NT2/D1 (cell line): Measurements from ENCODE around the gene CEMP1.
A peak's percentile ranks its signal among the peaks of the same experiment; 100 is the strongest.
"Not testable (repeated sequence)": the region's sequence is repeated elsewhere in the genome, so short reads cannot be mapped to it uniquely, and the experiment has no call there.

Source experiments
- DNase-seq: peaks from one replicate; pipeline ENCODE4 v3.0.0-alpha.2; 2011; ENCODE audit warnings: low read depth, low spot score
- H3K27me3 ChIP-seq: 2 replicates; pipeline ENCODE4 v1.6.0; 2011; ENCODE audit warnings: mild to moderate bottlenecking; ENCODE audit not compliant: insufficient read length, insufficient read depth
- H3K36me3 ChIP-seq: 2 replicates; pipeline ENCODE4 v1.6.1; 2011; ENCODE audit warnings: mild to moderate bottlenecking, low read length, mixed read lengths; ENCODE audit not compliant: insufficient read depth, insufficient read length
- H3K4me1 ChIP-seq: 2 replicates; pipeline ENCODE4 v1.5.1; 2011; ENCODE audit not compliant: insufficient read depth, insufficient read length
- H3K4me3 ChIP-seq: 2 replicates; pipeline ENCODE4 v1.5.1; 2011; ENCODE audit warnings: low read depth; ENCODE audit not compliant: insufficient read length
- H3K9ac ChIP-seq: 2 replicates; pipeline ENCODE4 v1.6.0; 2011; ENCODE audit warnings: low read depth; ENCODE audit not compliant: insufficient read length
- H3K9me3 ChIP-seq: 2 replicates; pipeline ENCODE4 v1.5.1; 2011; ENCODE audit warnings: mild to moderate bottlenecking, low read length; ENCODE audit not compliant: insufficient read depth

Gene CEMP1

DNA sequence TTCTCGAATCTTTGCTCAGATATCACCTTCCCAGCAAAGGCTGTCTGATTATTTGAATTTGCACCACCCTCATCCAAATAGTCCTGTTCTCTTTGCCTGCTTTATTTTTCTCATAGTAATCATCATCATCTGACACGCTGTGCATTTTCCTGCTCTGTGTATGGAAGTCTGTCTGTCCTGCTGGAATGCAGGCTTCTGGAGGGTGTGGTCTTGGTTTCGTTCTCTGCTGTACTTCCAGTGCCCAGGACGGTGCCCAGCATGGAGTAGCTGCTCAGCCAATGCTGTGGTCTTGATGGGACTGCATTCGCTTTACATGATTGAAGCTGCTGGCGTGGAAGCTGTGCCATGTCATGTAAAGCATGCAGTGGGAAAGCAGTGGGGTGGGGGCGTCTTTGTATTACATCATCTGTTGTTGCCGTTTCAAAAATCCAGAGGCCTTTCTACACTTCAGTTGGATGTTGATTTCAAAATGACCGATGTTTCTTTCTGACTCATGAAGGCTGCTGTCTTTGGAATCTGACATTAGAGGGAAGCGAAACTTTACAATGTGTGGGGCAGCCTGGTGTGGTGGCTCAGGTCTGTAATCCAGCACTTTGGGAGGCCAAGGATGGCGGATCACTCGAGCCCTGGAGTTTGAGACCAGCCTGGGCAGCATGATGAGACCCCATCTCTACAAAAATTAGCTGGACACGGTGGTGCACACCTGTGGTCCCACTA lies 23.7 kb upstream of the CEMP1 start:
- not testable (repeated sequence) for H3K9ac ChIP-seq, H3K27me3 ChIP-seq, H3K4me3 ChIP-seq, H3K4me1 ChIP-seq, DNase-seq, H3K36me3 ChIP-seq, H3K9me3 ChIP-seq

DNA sequence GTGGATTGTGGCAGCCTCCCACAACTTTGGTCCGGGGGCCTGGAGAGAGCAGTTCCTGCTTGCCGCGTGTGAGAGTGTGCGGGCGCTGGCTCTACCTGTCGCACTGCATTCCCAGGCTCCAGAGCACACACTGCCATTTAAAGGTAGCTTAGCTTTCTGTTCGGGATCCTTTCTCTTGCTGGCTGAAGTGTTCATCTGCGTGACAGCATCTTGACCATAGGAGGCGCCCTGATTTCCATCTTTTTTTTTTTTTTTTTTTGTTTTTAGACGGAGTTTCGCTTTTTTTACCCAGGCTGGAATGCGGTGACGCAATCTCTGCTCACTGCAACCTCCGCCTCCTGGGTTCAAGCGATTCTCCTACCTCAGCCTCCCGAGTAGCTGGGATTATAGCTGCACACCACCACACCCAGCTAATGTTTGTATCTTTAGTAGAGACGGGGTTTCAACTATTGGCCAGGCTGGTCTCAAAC lies 20.2 kb upstream of the CEMP1 start:
- not testable (repeated sequence) for H3K9me3 ChIP-seq, H3K4me3 ChIP-seq
- peak; percentile 54 for DNase-seq

DNA sequence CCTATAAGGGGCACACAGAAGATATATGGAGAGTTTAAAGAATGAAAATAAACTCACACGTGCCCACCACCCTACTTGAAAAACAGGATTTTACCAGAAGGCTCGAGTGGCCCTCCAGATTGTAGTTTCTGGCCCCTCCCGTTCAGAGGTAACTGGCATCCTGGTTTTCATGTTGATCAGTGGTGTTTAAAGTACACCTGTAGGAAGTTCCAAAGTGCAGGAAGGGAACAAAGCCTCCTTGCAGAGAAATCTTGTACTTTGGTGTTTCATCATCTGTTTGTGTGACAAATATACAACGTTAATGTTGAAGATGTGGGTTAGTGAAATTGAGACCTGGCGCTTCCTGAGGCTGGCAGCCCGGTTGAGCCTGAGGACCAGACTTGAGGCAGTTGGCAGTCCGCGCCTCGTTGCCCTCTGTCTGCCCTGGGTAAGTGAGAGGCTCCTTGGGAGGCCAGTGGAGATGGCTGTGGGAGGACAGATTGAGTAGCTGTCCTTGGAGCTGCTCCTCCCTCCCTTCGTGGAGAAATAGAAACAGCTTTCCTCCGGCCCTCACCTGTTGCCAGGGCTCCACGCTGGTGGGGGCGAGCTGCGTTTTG lies 19.2 kb upstream of the CEMP1 start:
- H3K4me1 ChIP-seq, H3K36me3 ChIP-seq, H3K4me3 ChIP-seq, DNase-seq, H3K27me3 ChIP-seq, H3K9ac ChIP-seq, H3K9me3 ChIP-seq: not testable (repeated sequence)

More for the DNA sequence above, 20.2 kb upstream of the CEMP1 start:
- not testable (repeated sequence) for H3K27me3 ChIP-seq, H3K4me1 ChIP-seq, H3K9ac ChIP-seq, H3K36me3 ChIP-seq

DNA sequence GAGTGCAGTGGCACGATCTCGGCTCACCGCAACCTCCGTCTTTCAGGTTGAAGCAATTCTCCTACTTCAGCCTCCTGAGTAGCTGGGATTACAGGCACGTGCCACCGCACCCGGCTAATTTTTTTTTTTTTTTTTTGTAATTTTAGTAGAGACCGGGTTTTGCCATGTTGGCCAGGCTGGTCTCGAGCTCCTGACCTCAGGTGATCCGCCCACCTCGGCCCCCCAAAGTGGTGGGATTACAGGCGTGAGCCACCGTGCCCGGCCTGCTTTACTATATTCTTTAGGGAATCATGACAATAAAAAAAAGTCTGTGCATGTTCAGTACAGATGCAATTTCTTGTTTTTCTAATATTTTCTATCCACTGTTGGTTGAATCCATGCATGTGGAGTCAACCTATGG lies 12.6 kb upstream of the CEMP1 start:
- H3K4me1 ChIP-seq, H3K4me3 ChIP-seq, H3K27me3 ChIP-seq, DNase-seq, H3K9me3 ChIP-seq, H3K9ac ChIP-seq: not testable (repeated sequence)
- H3K36me3 ChIP-seq = peaks cover 19% of the 10 kb centered on the region

DNA sequence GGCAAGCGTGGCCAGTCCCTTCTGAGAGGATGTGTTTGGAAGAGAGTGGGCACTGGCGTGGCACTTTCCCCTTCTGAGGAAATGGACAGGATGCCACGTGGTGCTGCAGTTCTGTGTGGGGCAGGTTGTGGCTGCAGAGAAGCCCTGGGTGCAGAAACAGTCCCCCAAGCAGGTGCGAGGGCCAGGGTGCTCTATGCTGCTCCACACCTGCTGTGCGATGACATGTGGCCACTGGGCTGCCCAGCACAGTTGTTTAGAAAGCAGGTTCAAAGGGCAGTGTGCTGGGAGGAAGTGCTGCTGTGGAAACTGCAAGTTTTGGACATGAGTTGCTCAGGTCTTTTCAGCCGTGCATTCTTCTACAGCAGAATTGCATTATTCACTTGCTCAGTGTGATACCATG lies 10.2 kb upstream of the CEMP1 start:
- H3K4me1 ChIP-seq, H3K4me3 ChIP-seq, H3K9ac ChIP-seq, H3K9me3 ChIP-seq, DNase-seq, H3K27me3 ChIP-seq: not testable (repeated sequence)
- peaks cover 19% of the 10 kb centered on the region for H3K36me3 ChIP-seq

DNA sequence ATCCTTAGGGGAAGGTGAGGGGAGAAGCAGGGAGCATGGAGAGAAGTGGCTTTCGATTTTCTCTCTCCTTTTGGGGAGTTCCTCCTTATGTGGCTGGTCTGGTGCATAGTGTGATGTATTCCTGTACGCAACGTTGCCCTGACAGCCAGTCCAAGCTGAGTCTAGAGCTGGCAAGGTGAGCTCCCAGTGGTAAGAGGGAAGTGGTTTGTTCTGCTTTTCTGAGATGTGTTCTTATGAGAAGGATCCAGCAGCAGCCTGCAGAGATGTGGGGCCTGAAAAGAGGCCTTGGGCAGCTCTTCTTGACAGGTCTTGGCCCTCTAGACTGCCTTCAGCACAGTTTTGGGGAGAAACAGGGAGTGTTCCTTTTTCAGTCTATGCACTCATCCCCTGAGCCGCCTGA lies 9.7 kb upstream of the CEMP1 start:
- not testable (repeated sequence) for H3K9ac ChIP-seq, DNase-seq

DNA sequence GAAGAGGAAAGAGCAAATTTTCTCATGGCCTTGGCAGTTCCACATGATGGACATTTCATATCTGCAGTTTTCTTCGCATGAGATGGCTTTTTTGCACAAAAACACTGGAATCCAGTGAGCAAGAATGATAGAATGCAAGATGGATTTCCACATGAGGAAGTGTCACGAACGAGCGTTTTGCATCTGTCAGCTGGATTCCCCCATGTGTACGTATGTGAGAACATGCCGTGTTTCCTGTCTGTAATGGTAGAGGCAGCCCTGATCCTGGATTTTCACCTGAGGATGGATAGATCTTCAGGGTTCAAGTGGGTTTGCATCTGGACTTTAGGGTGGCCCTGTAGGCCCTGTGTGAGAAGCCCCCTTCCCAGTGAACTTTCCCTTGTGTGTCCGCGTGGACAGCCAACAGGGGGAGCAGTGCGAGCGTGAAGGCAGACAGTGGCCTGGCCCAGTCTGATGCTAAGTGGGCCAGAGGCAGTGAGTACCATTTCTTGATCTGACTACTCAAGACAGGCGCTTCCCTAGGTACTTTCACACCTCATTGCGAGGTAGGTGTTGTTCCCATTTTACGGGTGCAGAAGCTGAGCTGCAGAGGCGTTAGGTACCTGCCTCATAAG lies 8.7 kb upstream of the CEMP1 start:
- H3K4me3 ChIP-seq, H3K9ac ChIP-seq, H3K9me3 ChIP-seq, DNase-seq, H3K27me3 ChIP-seq: not testable (repeated sequence)
- Histone ChIP-seq H3K4me1 (peaks cover 15% of the 10 kb centered on the region), H3K36me3 (peaks cover 17% of the 10 kb centered on the region)

More for the DNA sequence above, 9.7 kb upstream of the CEMP1 start:
- not testable (repeated sequence) for H3K9me3 ChIP-seq, H3K27me3 ChIP-seq, H3K4me3 ChIP-seq
- H3K36me3 ChIP-seq = peaks cover 19% of the 10 kb centered on the region
- H3K4me1 ChIP-seq = peaks cover 11% of the 10 kb centered on the region

DNA sequence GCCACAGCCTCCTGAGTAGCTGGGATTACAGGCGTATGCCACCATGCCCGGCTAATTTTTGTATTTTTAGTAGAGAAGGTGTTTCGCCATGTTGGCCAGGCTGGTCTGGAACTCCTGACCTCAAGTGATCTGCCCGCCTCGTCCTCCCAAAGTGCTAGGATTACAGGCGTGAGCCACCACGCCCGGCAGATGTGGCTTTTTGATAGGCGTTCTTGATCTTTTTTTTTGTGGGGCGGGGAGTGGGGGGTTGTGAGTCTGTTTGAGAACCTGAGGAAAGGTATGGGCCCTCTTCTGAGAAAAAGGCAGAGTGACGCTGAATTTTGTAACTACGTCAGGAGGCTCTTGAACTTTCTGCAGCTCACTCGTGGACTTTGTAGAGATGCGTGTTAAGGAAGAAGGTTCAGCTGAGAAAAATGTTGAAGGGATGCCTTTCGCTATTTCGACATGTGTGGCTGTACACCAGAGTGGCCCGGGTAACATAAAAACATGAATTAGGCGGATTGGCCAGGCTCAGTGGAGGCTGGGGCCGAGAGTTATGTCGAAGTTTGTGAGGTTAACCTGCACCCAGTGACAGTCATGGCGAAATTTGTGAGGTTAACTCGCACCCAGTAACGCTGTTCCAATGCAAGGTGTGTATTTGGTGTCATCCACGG lies 8.1 kb upstream of the CEMP1 start:
- not testable (repeated sequence) for H3K4me3 ChIP-seq, DNase-seq
- peak overlapping the region; percentile 45 for H3K9ac ChIP-seq

More for the DNA sequence above, 8.1 kb upstream of the CEMP1 start:
- not testable (repeated sequence) for H3K9me3 ChIP-seq, H3K27me3 ChIP-seq
- Histone ChIP-seq H3K4me1 (peaks cover 15% of the 10 kb centered on the region), H3K36me3 (peaks cover 16% of the 10 kb centered on the region)
